RKO (cell line): ENCODE data around the gene GINS1.

Experiments used
- DNase-seq: peaks from one replicate; pipeline ENCODE4 v3.0.0-alpha.2; 2016; ENCODE audit warnings: low spot score

Gene GINS1

GRCh38 chr20:25477014-25477882 is 69.8 kb downstream of the GINS1 start:
- no peak for DNase-seq

DNA sequence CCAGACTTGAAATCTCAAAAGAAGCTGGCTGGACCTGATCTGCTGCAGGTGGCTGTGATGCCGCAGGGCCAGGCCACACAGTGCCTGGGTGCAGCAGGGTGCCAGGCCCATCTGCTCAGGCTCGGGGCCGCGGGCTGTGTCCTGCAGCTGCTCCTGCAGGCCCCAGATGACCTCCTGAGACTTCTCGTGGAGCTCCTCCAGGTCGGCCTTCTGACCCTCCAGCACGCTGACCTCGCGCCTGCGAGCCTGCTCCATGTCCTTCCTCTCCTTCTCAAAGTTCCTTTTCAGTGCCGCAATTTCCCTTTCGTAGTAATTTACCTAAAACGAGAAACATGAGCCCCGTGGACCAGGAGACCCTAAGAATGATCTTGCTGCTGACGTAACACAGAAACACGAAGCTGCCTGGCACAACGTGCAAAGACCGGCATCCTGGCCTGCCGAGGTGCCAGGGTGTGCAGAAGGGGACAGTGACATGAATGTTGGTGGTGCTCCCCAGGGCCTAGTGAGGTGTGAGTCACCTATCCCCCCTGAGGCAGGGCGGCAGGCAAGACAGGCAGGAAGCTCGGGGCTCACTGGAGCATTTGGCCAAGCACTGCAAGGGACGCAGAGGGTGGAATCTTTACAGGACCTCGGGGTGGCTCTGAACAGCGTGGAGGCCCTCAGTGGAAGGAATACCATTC is 71.6 kb downstream of the GINS1 start:
- no peak for DNase-seq

GRCh38 chr20:25479638-25480037 is 72.2 kb downstream of the GINS1 start:
- no peak for DNase-seq

GRCh38 chr20:25480156-25480555 is 72.7 kb downstream of the GINS1 start:
- DNase-seq, result no peak

GRCh38 chr20:25480797-25481196 is 73.3 kb downstream of the GINS1 start:
- no peak for DNase-seq

DNA sequence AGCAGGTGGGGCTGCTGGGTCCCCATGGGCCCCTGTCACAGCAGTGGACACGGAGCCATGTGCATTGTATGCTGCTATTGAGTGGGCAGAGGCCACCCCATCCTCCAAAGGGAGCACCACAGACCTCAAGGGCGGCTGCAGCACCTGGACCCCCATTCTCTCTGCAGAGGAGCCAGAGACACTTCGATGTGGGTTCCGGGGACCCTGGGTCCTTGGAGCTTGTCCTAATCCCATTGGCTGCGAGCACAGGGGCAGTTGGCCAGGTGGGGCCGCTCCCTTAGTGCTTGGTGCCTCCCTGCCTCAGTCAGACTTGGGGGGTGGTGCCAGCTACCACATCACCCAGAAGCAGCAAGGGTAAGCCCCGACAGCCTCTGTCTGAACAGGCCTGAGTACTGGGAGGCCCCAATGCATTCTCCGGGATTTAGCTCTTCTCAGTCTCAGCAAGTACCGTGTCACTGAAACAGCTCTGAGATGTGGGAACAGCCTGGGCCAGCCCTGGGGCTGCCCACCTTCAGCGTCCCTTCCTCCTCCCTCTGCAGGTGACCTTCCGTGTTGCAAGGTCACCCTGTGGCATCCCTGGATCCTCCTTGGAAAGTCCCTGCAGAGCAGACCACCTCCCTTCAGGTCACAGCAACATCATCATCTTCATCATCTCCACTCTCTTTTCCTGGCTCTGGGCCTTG is 73.9 kb downstream of the GINS1 start:
- no peak for DNase-seq

DNA sequence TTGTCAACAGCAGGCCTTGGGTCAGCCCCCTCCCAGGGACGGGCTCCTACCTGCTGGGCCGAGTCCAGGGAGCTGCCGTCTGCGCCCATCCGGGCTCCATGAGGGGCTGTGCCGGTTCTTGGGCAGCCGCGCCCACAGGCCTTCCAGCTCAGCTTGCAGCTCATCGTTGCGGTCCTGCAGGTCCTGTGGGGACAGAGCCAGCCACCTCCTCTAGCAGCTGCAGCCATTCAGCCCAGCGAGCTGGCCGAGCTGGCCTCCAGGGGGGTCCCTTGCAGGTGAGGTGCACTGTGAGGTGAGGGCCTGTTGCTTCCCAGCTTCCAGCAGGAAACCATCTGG is 74.4 kb downstream of the GINS1 start:
- no peak for DNase-seq

DNA sequence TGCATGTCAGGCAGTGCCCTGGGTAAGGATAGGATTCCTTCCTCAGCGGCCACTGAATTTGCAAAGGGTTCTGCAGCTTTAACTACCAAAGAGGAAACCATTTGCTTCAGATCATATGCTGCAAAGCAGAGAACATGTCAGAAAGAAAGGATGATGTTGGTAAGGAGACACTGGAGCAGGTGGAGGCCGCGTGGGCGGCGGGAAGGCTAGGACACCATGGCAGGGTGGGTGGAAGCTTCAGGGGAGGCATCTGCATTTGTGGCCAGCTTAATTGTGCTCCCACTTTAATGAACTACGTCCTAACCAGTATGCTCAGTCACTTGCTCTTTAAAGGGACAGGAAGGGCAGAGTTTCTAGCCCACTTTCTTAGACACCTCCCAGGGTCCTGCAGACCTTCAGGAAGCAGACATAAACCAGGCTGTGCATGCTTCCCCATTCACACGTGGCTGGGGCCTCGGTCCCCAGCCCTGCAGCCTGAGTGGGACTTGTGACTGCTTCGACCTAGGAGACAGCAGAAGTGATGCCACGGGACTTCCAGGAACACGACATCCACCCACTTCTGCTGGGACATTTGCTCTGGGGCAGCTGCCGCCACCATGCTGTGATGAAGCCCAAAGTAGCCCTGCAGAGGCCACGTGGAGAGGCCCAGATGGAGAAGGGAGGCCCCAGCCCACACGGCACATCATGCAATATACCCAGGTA is 76.1 kb downstream of the GINS1 start:
- no peak for DNase-seq

DNA sequence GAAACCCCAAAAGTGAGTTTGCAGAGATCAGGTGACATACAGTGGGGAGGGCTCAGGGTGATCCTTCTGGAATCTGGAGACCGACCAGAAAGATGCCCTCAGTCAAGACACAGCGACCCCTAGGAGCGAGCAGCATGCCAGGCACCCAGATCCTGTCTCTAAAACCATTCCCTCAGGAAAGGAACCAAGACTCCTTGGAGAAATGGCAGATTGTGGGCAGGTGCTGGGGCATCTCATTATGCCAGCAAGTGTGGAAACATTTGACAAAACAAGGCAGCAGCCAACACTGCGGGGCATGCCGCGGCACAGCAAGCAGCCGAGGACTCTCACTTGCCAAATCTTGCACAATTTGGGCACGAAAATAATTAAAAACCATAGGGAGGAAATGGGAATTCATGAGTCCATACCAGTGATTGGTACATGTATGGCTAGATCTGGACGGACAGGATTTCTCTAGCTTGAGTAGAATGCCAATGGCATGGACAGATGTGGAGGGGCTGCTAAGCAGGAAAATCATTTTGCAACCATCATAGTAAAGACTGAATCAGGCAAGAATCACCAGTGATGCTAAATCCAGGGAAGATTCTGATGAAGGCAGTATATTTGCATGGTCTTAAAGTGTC is 76.9 kb downstream of the GINS1 start:
- no peak for DNase-seq

GRCh38 chr20:25484911-25485511 is 77.5 kb downstream of the GINS1 start:
- no peak for DNase-seq

- DNase-seq, result no peak
Observed at GRCh38 chr20:25485872-25486271, 78.4 kb downstream of the GINS1 start.

- no peak for DNase-seq
Observed at GRCh38 chr20:25486377-25486776, 78.9 kb downstream of the GINS1 start.

GRCh38 chr20:25487306-25487705 is 79.8 kb downstream of the GINS1 start:
- DNase-seq, result no peak

GRCh38 chr20:25487975-25488374 is 80.5 kb downstream of the GINS1 start:
- no peak for DNase-seq

DNA sequence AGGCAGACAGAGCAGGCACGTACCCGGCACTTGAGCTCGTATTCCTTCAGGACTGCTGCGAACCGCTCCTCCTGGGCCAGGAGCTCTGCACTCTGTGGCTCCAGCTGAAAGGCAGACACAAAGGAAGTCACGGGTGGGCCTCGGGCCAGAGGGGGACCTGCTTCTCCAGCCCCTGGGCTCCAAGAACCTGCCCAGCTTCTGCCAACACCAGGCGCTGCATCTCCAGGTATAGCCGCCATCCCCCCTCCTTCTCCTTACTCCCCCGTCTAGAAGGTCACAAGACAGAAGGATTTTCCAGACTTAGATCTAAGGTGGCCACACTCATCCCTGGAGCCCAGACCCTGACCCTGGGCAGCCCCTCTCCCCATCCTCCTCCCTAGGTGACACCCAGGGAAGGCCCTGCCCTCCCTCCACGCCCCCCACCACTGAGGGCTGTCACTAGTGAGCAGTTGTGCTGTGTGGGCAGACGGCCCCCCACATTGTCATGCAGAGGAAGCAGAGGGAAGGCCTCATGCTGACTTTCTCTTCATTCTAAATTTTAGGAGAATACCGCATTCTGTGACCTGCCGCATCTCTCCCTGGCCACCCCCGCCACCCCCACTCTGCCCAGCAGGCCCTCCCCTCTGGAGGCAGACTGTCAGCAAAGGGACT is 81.9 kb downstream of the GINS1 start:
- DNase-seq, result no peak

GRCh38 chr20:25490656-25491445 is 83.4 kb downstream of the GINS1 start:
- no peak for DNase-seq

- DNase-seq, result no peak
Observed at GRCh38 chr20:25491446-25492038, 84.1 kb downstream of the GINS1 start.

- no peak for DNase-seq
Observed at GRCh38 chr20:25493137-25493536, 85.7 kb downstream of the GINS1 start.

DNA sequence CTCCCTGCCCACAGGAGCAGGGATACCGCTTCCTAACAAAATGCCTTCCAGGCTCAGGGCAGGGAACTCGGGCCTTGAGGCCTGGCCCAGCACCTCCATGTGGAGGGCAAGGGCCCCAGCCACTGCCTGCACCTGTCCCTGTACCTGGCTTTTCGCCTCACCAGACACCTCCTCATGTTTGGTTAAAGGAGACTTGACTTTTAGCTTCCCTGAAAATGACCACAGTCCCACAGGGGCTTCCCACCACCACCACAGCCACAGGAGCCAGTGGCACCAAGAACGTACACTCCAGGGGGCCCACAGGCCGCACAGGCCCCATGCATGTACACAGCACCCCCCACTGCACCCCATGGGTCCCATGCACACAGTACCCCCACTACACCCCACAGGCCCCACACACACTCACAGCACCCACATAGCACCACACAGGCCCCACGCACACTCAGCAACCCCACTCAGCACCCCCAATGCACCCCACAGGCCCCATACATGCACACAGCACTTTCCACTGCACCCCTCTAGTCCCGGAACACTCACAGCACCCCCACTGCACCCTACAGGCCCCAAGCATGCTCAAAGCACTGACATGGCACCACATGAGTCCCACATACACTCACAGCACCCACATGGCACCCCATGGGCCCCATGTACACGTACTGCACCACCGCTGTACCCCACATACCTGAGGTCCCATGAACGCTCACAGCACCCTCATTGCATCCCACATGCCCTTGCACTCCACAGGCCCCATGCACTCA is 86.5 kb downstream of the GINS1 start:
- DNase-seq, result no peak
